NCI-H2227 treated with DMSO at 0.1 percent for 48 hours (cell line): ENCODE data around the gene ASPM.
"Not testable (repeated sequence)": the region's sequence is repeated elsewhere in the genome, so short reads cannot be mapped to it uniquely, and the experiment has no call there.

ENCODE experiments used
- DNase-seq: peaks from one replicate; lab custom pipeline; 2025; lab: John Stamatoyannopoulos, UW

ASPM gene

DNA sequence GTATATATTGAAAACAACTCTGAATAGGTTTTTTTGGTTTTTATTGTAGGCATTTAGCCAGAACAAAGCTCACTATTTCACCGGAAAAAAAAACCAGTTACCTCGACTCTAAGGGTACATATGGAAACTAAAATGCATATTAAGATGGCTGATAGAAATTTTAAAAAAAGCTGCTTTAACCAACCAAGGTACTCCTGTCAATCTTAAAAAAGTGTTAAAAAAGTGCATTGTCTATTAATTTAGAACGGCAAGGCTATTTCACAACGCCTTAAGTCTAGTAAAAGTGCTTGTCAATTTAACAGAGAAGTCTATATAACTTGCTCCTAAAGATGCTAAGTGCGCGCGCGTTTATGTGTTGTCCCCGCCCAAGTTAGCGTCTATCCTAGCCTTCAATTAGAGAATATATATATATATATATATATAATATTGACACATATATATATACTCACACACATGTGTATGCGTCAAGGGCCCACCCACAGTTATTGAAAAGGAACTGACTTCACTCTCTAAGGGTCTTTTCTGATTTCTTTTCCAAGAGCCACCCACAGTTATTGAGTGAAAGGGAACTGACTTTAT, 934 bp downstream of the ASPM start:
- no peak for DNase-seq

DNA sequence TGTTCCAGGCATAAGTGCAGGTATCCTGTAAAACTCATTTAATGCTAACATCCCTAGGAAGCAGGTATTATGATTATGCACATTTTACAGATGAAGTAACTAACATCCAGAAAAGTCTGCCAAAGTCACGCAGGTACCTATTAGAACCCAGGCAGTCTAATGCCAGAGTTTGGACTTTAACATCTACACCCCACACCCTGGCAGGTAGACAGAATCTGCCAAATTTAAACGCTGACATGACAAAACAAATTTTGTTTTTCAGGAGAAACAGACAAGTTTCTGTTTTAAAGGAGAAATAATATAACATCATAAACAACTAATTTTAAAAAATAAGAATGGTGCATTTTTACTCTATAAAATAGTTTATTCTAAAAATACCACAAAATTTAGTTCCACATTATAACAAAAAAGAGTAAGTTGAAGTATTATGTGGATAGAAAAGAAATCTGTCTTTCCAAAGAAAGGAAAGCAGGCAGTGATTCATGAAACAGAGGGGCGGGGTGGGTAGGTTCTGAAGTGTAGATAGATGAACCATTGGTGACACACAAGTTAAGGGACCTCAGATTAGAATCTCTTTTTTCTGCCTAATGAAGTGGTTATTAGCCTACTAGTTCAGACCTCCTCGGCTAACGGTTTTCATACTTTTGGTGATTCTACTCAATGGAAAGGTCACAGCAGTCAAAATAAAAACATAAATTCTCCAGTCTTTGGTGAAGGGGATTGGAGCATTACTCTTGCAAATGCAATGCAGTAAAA, 1.7 kb downstream of the ASPM start:
- no peak for DNase-seq

DNA sequence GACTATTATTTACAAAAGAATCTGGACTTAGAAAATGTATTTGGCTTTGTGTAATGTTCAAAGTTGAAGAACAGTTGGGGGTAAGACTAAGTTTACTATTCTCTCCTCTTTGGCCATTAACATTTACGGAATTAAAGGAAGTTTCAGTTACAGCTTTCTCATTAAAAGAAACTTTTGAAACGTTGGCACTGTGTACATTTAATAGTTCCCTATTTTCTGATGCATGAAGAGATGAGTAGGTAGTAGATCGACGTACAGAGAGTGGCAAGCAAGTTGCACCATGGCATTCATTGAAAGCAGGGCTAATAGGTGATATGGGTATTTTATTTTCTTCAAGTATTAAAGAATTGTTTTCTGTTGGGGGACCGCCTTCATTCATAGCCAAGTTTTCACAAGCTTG, 3.2 kb downstream of the ASPM start:
- no peak for DNase-seq

GRCh38 chr1:197141575-197141974, 4.9 kb downstream of the ASPM start:
- no peak for DNase-seq

DNA sequence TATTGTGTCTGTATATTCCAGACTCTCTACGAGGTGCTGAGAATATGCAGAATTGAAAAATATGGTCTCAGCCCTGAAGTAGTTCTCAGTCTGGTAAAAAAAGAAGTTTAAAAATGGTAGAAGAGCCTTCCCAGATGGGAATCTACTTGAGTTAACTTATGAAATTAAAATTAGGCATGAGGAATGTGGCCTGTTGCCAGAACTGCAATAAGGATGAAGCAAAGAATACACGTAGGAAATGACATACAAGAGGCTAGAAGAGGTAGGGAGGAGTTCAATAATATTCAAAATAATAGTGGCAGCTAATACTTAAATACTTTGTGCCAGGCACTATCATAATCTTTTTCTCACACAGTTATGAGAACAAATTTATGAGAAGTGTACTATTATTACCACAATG, 6.3 kb downstream of the ASPM start:
- no peak for DNase-seq

DNA sequence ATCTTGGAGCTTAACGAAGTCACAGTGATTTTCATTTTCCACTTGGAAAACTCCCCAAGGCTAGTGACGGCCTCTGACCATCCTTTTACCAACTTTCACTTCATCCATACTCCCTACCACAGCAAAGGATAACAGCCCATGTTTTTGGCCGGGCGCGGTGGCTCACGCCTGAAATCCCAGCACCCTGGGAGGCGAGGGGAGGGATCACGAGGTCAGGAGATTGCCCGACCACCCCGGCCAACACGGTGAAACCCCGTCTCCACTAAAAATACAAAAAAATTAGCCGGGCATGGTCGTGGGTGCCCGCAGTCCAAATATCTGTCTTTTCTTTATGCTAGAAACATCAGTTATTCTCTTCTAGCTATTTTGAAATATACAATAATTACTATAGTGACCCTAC, 7.3 kb downstream of the ASPM start:
- DNase-seq = no peak

GRCh38 chr1:197137322-197137721, 9.1 kb downstream of the ASPM start:
- DNase-seq = no peak

- DNase-seq = no peak
Measured at GRCh38 chr1:197130677-197131304, 15.7 kb downstream of the ASPM start.

GRCh38 chr1:197129698-197130097, 16.8 kb downstream of the ASPM start:
- DNase-seq = no peak

DNA sequence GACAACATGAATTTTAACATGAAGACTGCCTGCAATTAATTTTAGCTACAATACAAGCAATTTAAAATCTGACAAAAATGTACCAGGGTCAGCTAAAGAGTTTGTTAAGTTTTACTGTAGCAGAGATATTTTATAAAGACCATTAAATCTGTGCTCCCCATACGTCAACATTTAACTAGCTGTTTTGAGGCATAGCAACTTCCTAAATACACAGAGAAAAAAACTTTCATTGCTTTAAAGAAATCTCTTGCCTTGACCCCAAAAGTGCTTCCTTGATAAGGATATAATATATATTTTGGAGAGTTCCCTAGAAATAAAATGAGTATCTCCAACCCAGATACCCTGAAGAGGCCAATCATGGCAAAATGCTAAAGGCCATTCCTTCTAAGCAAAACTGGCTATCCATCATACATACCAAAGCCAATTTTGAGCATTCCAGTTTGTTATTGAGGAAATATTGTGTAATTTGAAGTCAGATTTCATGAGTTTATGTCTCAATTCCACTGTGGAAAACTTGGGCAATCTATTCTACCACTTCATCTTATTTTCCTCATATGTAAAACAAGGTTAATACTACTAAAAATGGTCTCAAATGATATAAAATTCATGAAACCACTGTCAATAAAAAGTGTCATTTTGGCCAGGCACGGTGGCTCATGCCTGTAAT, 19.1 kb downstream of the ASPM start:
- DNase-seq = no peak

- DNase-seq = no peak
Measured at GRCh38 chr1:197126691-197127090, 19.8 kb downstream of the ASPM start.

DNA sequence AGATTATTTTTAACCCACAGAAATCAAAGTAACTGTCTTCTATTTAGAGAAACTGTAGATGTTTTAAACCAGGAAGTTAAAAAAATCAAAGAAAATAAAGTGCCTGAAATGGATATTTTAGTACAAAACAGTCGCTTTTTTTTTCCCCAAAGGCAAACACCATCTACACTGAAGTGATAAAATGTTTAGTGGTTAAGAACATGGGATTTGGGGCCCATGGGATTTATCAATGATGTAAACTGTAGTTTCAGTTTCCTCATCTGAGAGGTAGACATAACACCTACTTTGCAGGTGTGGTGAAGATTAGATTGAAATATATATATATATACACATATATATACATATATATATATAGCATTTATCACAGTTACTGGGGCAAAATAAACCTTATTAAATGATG, 22.1 kb downstream of the ASPM start:
- no peak for DNase-seq

- no peak for DNase-seq
Measured at GRCh38 chr1:197116156-197116555, 30.3 kb downstream of the ASPM start.

DNA sequence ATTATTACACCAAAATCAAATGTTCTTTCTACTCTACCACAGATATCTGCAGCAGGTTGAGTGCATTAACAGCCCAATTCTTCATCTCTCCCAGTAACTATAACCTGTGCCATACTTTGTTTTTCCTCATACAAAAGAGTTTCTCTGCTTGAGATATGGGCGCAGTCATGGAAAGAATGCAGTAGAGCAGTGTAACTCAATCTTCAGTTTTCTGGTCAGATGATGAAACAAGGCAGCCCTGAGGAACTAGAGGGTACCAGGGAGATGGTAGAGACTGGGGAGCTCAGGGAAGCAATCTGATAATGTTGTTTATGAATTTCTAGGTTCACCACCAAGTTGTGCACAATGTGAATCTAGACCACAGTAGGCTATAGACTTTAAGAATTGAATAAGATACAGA, 39.6 kb downstream of the ASPM start:
- no peak for DNase-seq

DNA sequence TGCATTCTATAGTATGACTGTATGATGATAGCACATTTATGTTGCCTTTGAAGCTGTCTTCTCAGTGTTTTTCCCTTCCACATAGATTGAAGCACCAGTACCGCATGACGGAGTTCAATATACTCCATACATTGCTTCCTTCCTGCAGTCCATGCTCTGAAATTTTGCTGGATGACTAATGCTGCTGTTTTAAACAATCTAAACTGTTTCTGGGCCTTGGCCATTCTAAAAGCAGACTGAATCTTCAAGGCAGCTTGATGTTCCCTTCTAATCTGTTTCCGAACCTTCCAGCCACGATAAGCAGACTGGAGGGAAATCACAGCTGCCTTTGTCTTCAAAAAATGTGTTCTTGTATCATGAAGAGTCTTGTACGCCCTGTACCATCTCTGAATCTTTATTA, 43.2 kb downstream of the ASPM start:
- DNase-seq = no peak

- DNase-seq = no peak
Measured at GRCh38 chr1:197101978-197102377, 44.5 kb downstream of the ASPM start.

DNA sequence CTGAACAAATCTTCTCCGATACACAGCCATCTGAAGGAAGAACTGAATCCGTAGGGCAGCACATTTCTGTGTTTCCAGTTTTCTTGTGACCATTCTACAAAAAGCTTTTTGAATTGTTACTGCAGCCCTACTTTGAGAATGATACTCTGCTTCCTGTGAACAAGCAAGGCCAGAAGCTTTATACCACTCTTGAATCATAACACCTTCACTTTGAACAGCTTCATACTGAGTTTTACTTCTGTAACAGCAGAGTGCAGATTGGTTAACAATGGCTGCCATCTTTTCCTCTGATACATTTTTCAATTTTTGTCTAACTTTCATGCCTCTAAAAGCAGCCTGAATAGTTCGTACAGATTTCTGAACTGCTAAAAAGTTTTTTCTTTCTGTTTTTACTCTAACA, 45.8 kb downstream of the ASPM start:
- DNase-seq = no peak

GRCh38 chr1:197099444-197099843, 47.0 kb downstream of the ASPM start:
- DNase-seq = no peak

- not testable (repeated sequence) for DNase-seq
Measured at GRCh38 chr1:197096971-197097370, 49.5 kb downstream of the ASPM start.

- no peak for DNase-seq
Measured at GRCh38 chr1:197096137-197096536, 50.3 kb downstream of the ASPM start.

DNA sequence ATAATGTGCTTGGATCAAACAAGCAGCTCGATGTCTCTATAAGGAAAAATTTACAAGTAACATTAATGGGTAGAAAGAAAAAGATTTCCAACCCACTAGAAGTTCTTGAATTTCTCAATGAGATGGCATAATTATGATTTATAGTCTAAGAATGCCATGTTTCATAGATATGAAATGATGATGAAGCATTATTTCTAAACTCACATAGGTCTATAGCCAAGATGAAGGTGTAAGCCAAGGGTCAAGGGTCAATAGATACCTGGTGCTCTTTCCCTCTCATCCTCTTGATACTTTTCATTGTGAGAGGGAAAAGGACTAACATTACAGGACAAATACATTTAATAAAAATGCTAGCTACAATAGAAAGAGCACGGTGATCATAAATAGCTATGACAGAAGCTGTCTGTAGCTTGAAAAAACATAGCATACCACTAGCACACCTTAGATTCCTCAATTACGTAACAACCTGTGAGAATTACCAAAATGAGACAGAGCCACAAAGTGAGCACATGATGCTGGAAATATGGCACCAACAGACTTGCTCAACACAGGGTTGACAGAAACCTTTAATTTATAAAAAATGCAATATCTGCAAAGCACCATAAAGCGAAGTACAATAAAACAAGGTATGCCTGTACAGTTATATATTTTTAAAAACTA, 53.1 kb downstream of the ASPM start:
- no peak for DNase-seq

GRCh38 chr1:197092491-197093023, 53.9 kb downstream of the ASPM start:
- no peak for DNase-seq
